ENCODE results near the gene KRTDAP. TPM values are rescaled to one million over a fixed set of nuclear protein-coding genes. Genes with fewer than 3 reads are reported as not detected.
A peak's percentile ranks its signal among the peaks of the same experiment; 100 is the strongest.

KRTDAP gene
- total and polyA plus RNA-seq, 9 of the 15 experiments (the other 6 are each of a cell fraction or from before 2014, with no cell fraction given): not detected

- no peak for TF ChIP-seq ZMIZ1 (IDR thresholded peaks at IDR 0.05; ENCODE audit: low read depth in 2 of 2, low read length in 2 of 2)
- TF ChIP-seq CTCF (IDR thresholded peaks at IDR 0.05 in 2 of 3, conservative IDR thresholded peaks at IDR 0.05 in 1 of 3; ENCODE audit: insufficient read depth in 2 of 3, low read depth in 1 of 3, low read length in 3 of 3): peak; percentile 87 to 96 (median 92)
- TF ChIP-seq CBX5 (IDR thresholded peaks at IDR 0.05; ENCODE audit: borderline replicate concordance, low read depth): no peak
- 0 out of 2 replicates have a peak, but pooled peaks have one; percentile 47 for TF ChIP-seq XRCC5 (IDR thresholded peaks at IDR 0.05; ENCODE audit: low read depth, low read length)
Observed at GRCh38 chr19:35509861-35510625, 19.8 kb upstream of the KRTDAP start (continued).

Measured in K562 (cell line).